ENCODE results near the gene MKX. TPM values are rescaled to one million over a fixed set of nuclear protein-coding genes. Genes with fewer than 3 reads are reported as not detected.
A peak's percentile ranks its signal among the peaks of the same experiment; 100 is the strongest.

The MKX gene
- polyA plus RNA-seq, 1 donor from 2014 or later, result not detected

GRCh38 chr10:27746397-27747095, 927 bp upstream of the MKX start:
- H3K27ac Mint-ChIP-seq, result peak overlapping the region in 1 of 3 donors; percentile 1
- H3K4me3 Mint-ChIP-seq, result peak overlapping the region in 2 of 4 donors; percentile 54 to 78
- H3K36me3 Mint-ChIP-seq, result no peaks in the 10 kb centered on the region
- peaks cover 6 to 16% (median 12%) of the 10 kb centered on the region in 3 donors for H3K4me1 Mint-ChIP-seq
- no peaks in the 10 kb centered on the region for H3K9me3 Mint-ChIP-seq
- H3K27me3 Mint-ChIP-seq, result peaks cover 51% of the 10 kb centered on the region

DNA sequence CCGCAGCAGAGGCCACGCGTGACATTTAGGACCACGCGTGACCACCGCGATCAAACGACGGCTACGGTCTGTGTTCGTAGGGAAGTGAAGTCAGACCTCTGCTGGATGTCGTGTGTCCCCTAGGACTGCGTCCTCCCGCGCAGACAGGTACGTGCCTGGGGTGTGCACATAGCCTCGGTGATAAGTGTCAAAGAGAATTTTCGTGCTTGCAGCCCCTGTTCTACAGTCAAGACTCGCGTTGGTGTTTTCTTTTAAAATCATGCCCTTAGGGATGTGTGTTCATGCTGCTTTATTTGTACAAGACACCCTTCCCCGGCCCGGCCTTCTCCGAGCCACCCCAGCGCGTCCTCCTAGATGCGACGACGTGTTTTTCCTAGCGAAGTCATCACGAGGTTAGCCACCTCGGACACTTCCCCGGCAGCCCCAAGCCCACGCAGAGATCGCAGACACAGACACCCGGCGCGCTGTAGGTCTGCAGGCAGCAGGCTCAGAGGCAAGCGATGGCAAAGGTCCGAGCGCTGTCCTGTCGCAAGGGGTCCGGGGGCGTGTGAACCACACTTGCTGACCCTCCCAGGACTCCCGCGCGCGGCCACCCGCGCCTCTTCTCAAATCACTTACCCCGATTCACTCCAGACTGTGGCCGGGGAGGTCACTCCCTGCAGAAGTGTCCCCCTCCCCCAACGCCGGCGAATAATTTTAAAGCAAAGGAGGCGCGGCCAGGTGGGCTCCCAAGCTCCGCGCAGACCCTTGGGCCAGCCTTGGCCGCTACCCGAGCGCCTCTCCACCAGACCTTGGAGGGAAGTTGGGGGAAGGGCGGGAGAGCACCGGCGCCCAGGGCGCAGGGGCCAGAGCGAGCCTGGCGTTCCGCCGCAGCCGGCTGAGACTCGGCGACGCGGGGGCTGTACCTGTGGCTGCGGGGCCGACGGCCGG, 552 bp downstream of the MKX start:
- peak overlapping the region; percentile 72 to 88 (median 82) for H3K4me3 Mint-ChIP-seq
- H3K36me3 Mint-ChIP-seq, result no peaks in the 10 kb centered on the region
- H3K27ac Mint-ChIP-seq, result peak overlapping the region in 2 of 3 donors; percentile 33 to 89
- no peaks in the 10 kb centered on the region for H3K9me3 Mint-ChIP-seq
- peaks cover 56% of the 10 kb centered on the region for H3K27me3 Mint-ChIP-seq
- H3K4me1 Mint-ChIP-seq, result peaks cover 6 to 16% (median 12%) of the 10 kb centered on the region in 3 donors

- Mint-ChIP-seq H3K27me3 (peaks cover 53% of the 10 kb centered on the region), H3K36me3 (no peaks in the 10 kb centered on the region), H3K9me3 (no peaks in the 10 kb centered on the region), H3K27ac (peak overlapping the region; percentile 33 to 89 (median 43)), H3K4me1 (peaks cover 6 to 16% (median 12%) of the 10 kb centered on the region in 3 donors), H3K4me3 (peak overlapping the region; percentile 80 to 91 (median 86))
Measured at GRCh38 chr10:27743877-27744801, 1.5 kb downstream of the MKX start.

DNA sequence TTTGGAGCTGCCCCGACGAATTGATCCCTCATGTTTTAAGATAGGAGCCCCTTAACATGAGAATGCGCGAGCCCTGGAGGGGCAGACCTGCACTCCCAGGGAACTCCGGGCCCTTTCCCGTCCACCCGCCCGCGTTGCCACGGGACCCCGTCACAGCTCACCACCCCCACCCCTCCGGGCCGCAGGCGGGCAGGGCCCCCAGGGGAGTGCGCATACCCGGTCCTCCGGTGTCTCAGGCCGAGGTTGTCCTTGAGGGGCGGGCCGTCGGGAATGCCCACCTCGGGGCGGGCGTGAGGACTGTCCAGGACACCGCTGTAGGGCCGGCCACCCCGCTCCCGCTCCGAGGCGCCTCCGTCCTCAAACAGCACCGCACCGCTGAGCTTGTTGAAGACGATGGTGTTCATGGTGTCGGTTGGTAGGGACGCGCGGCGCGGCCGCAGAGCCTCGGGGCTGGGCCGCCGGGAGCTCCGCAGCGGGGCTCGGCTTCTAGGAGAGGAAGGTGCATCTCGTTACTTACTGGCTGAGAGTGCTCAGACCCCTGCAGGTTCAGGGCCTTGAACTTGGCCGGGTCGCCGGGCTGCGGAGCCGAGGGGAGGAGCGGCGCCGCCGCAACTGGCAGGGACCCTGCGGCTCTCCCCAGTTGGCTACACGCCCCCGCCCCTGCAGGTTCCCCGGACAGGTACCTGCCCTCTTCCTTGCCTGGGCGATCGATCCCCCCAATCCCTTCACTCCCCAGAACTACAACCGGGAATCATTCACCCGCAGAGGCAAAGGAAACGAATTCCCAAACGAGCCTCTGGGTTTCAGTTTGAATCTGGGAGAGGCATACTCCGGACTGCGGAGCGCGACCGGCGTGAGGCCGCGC, 2.4 kb downstream of the MKX start:
- H3K36me3 Mint-ChIP-seq, result no peaks in the 10 kb centered on the region
- H3K27ac Mint-ChIP-seq, result no peak overlapping the region
- peaks cover 6 to 16% (median 9%) of the 10 kb centered on the region in 3 donors for H3K4me1 Mint-ChIP-seq
- peaks cover 50% of the 10 kb centered on the region for H3K27me3 Mint-ChIP-seq
- peak overlapping the region; percentile 77 to 91 (median 86) for H3K4me3 Mint-ChIP-seq
- H3K9me3 Mint-ChIP-seq, result no peaks in the 10 kb centered on the region

GRCh38 chr10:27742195-27743011, 3.2 kb downstream of the MKX start:
- peaks cover 6 to 16% (median 9%) of the 10 kb centered on the region in 3 donors for H3K4me1 Mint-ChIP-seq
- no peak overlapping the region for H3K27ac Mint-ChIP-seq
- H3K36me3 Mint-ChIP-seq, result no peaks in the 10 kb centered on the region
- peak overlapping the region; percentile 66 to 89 (median 83) for H3K4me3 Mint-ChIP-seq
- no peaks in the 10 kb centered on the region for H3K9me3 Mint-ChIP-seq
- H3K27me3 Mint-ChIP-seq, result peaks cover 47% of the 10 kb centered on the region

DNA sequence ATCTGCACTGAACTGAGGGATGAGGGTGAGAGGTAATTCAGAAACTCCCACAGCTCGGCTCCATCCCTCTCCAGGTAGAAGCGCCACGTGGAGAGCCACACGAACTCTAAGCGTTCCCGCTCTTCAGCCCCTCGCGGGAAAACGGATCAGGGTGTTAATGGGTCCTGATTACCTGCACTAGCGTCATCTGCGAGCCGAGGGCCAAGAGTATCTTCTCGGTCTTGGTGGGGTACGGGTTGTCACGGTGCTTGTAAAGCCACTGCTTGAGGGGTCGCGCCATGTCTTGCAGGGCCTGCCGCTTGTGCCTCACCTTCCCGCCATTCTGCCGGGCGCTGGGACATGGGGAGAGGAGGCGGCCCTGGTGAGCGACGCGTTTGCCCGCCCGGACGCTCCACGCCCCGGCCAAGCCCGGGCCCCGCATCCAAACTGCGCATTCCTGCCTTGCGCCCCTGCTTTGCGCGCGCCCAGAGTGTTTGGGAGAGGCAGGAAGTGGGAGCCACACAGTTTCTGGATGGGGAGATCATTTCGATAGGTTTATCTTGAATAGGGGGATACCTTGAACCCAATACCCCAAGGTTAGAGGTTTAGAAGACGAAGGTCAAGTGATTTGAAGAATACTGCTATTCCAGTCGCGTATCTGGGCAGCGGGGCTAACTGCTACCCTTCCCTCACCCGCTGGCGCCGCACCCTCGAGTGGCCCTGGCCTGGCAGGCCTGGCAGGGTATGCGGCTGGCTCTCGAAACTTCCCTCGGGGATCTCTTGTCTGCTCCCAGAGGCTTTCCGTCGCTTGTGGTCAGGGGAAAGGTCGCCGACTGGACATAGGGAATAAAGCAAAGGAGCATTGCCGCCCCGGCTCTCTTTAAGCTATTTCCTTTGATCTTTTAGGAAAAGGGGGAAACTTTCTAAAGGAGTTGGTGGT, 4.2 kb downstream of the MKX start:
- Mint-ChIP-seq H3K27ac (no peak overlapping the region), H3K4me1 (peaks cover 6 to 13% (median 9%) of the 10 kb centered on the region in 3 donors), H3K27me3 (peaks cover 43% of the 10 kb centered on the region), H3K36me3 (no peaks in the 10 kb centered on the region), H3K9me3 (peaks cover 0 to 1% (median 0%) of the 10 kb centered on the region in 3 donors), H3K4me3 (peak overlapping the region; percentile 66 to 89 (median 79))

DNA sequence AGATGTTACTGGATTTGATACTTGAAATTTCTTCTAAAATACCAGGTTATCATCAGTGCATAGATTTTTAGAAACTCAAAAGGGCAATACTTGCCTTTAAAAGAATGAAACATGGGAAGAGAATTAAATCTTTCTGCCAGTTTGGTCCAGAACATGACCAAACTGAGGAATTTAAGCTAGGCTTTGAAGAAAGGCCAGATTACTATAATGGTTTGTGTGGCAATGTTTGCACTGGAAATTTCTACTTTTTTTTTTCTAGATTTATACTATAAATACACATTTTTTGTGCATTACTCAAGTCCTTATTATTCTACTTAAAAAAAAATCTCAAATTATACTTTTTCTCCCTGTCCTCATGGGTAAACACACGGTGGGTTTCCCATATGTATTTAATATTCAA, 9.2 kb downstream of the MKX start:
- Mint-ChIP-seq H3K4me1 (no peaks in the 10 kb centered on the region), H3K4me3 (no peak overlapping the region), H3K36me3 (no peaks in the 10 kb centered on the region), H3K9me3 (peaks cover 0 to 1% (median 0%) of the 10 kb centered on the region in 3 donors), H3K27me3 (peaks cover 16% of the 10 kb centered on the region), H3K27ac (no peak overlapping the region)

GRCh38 chr10:27730041-27730440, 15.6 kb downstream of the MKX start:
- Mint-ChIP-seq H3K4me1 (peaks cover 0 to 6% (median 2%) of the 10 kb centered on the region in 3 donors), H3K27ac (no peak overlapping the region), H3K27me3 (peaks cover 3% of the 10 kb centered on the region), H3K36me3 (no peaks in the 10 kb centered on the region), H3K9me3 (no peaks in the 10 kb centered on the region), H3K4me3 (no peak overlapping the region)

GRCh38 chr10:27728338-27728737, 17.3 kb downstream of the MKX start:
- peaks cover under 1% of the 10 kb centered on the region for H3K27me3 Mint-ChIP-seq
- H3K4me1 Mint-ChIP-seq, result peaks cover 2 to 10% (median 6%) of the 10 kb centered on the region in 3 donors
- H3K27ac Mint-ChIP-seq, result no peak overlapping the region
- no peak overlapping the region for H3K4me3 Mint-ChIP-seq
- no peaks in the 10 kb centered on the region for H3K36me3 Mint-ChIP-seq
- no peaks in the 10 kb centered on the region for H3K9me3 Mint-ChIP-seq

- peaks cover 7% of the 10 kb centered on the region for H3K27me3 Mint-ChIP-seq
- no peaks in the 10 kb centered on the region for H3K9me3 Mint-ChIP-seq
Measured at GRCh38 chr10:27724287-27724686, 21.3 kb downstream of the MKX start.

GRCh38 chr10:27723436-27723835, 22.2 kb downstream of the MKX start:
- peaks cover 2 to 10% (median 6%) of the 10 kb centered on the region in 3 donors for H3K4me1 Mint-ChIP-seq
- no peaks in the 10 kb centered on the region for H3K36me3 Mint-ChIP-seq
- H3K4me3 Mint-ChIP-seq, result no peak overlapping the region
- peaks cover 0 to 2% (median 0%) of the 10 kb centered on the region in 3 donors for H3K9me3 Mint-ChIP-seq
- H3K27me3 Mint-ChIP-seq, result peaks cover 11% of the 10 kb centered on the region
- H3K27ac Mint-ChIP-seq, result no peak overlapping the region

More at GRCh38 chr10:27724287-27724686, 21.3 kb downstream of the MKX start:
- no peak overlapping the region for H3K4me3 Mint-ChIP-seq
- H3K27ac Mint-ChIP-seq, result no peak overlapping the region
- no peaks in the 10 kb centered on the region for H3K36me3 Mint-ChIP-seq
- H3K4me1 Mint-ChIP-seq, result peaks cover 2 to 10% (median 6%) of the 10 kb centered on the region in 3 donors

GRCh38 chr10:27720529-27720928, 25.1 kb downstream of the MKX start:
- Mint-ChIP-seq H3K36me3 (no peaks in the 10 kb centered on the region), H3K27me3 (peaks cover 18% of the 10 kb centered on the region), H3K4me1 (peaks cover under 1 to 9% (median 2%) of the 10 kb centered on the region in 3 donors), H3K27ac (no peak overlapping the region), H3K9me3 (peaks cover 0 to 2% (median 0%) of the 10 kb centered on the region in 3 donors), H3K4me3 (no peak overlapping the region)

All from IgD-negative memory B cell (primary cell).